GM21423 (cell line): Measurements from ENCODE around the gene ARHGEF6.
"Not testable (repeated sequence)": the region's sequence is repeated elsewhere in the genome, so short reads cannot be mapped to it uniquely, and the experiment has no call there.

Source experiments
- ATAC-seq: cut with Tn5 transposase; IDR thresholded peaks from one replicate; pipeline ENCODE4 v1.9.1; 2021; ENCODE audit warnings: mild to moderate bottlenecking, moderate library complexity; ENCODE audit not compliant: unreplicated experiment

ARHGEF6 gene

GRCh38 chrX:136783159-136783558 lies 2.4 kb upstream of the ARHGEF6 start:
- no peak for ATAC-seq

GRCh38 chrX:136781180-136781797 lies 557 bp upstream of the ARHGEF6 start:
- no peak for ATAC-seq

GRCh38 chrX:136780241-136780640 lies 491 bp downstream of the ARHGEF6 start:
- no peak for ATAC-seq

GRCh38 chrX:136779346-136779781 lies 1.4 kb downstream of the ARHGEF6 start:
- ATAC-seq: no peak

GRCh38 chrX:136778916-136779315 lies 1.8 kb downstream of the ARHGEF6 start:
- ATAC-seq: no peak

- no peak for ATAC-seq
Observed at GRCh38 chrX:136778020-136778419, 2.7 kb downstream of the ARHGEF6 start.

- ATAC-seq: no peak
Observed at GRCh38 chrX:136773648-136774047, 7.1 kb downstream of the ARHGEF6 start.

GRCh38 chrX:136771869-136772268 lies 8.9 kb downstream of the ARHGEF6 start:
- ATAC-seq: not testable (repeated sequence)

GRCh38 chrX:136768469-136769084 lies 12.2 kb downstream of the ARHGEF6 start:
- no peak for ATAC-seq

- peak; percentile 74 for ATAC-seq
Observed at GRCh38 chrX:136767104-136767941, 13.4 kb downstream of the ARHGEF6 start.

GRCh38 chrX:136766785-136767103 lies 14.0 kb downstream of the ARHGEF6 start:
- ATAC-seq: no peak

GRCh38 chrX:136765821-136766356 lies 14.8 kb downstream of the ARHGEF6 start:
- no peak for ATAC-seq

GRCh38 chrX:136764206-136764605 lies 16.5 kb downstream of the ARHGEF6 start:
- no peak for ATAC-seq

- ATAC-seq: no peak
Observed at GRCh38 chrX:136762820-136763452, 17.8 kb downstream of the ARHGEF6 start.

GRCh38 chrX:136761421-136761820 lies 19.3 kb downstream of the ARHGEF6 start:
- ATAC-seq: no peak

GRCh38 chrX:136759968-136760367 lies 20.8 kb downstream of the ARHGEF6 start:
- ATAC-seq: peak; percentile 78

- no peak for ATAC-seq
Observed at GRCh38 chrX:136755411-136755810, 25.3 kb downstream of the ARHGEF6 start.

- no peak for ATAC-seq
Observed at GRCh38 chrX:136754651-136755050, 26.1 kb downstream of the ARHGEF6 start.

GRCh38 chrX:136752796-136753195 lies 27.9 kb downstream of the ARHGEF6 start:
- ATAC-seq: no peak

GRCh38 chrX:136752346-136752745 lies 28.4 kb downstream of the ARHGEF6 start:
- ATAC-seq: no peak

GRCh38 chrX:136750364-136750763 lies 30.4 kb downstream of the ARHGEF6 start:
- no peak for ATAC-seq
